DMS 273 treated with DMSO at 0.1 percent for 48 hours (cell line): ENCODE data around the gene CTDNEP1.
A peak's percentile ranks its signal among the peaks of the same experiment; 100 is the strongest.

Experiments
- DNase-seq: peaks from one replicate; lab custom pipeline; 2025; lab: John Stamatoyannopoulos, UW

The CTDNEP1 gene

GRCh38 chr17:7251661-7252175 lies at the start of gene CTDNEP1:
TSS of gene CTDNEP1 (minus strand) at chr17:7251734. CDS start at chr17:7251296, 438 bp downstream.
- DNase-seq: peak; percentile 88

- DNase-seq: peak; percentile 23
Observed at GRCh38 chr17:7296189-7296861, 44.8 kb upstream of the CTDNEP1 start.

GRCh38 chr17:7295230-7296180 lies 44.0 kb upstream of the CTDNEP1 start:
- no peak for DNase-seq

- DNase-seq: no peak
Observed at GRCh38 chr17:7294614-7295153, 43.1 kb upstream of the CTDNEP1 start, which contains the start of gene YBX2. TSS of gene YBX2 (minus strand) at chr17:7294639. CDS start at chr17:7294500, 139 bp downstream.

- no peak for DNase-seq
Observed at GRCh38 chr17:7293816-7294613, 42.5 kb upstream of the CTDNEP1 start.

- DNase-seq: no peak
Observed at GRCh38 chr17:7293159-7293558, 41.6 kb upstream of the CTDNEP1 start.

GRCh38 chr17:7292729-7293128 lies 41.2 kb upstream of the CTDNEP1 start:
- no peak for DNase-seq

- DNase-seq: no peak
Observed at GRCh38 chr17:7292194-7292593, 40.7 kb upstream of the CTDNEP1 start.

- no peak for DNase-seq
Observed at GRCh38 chr17:7290685-7291084, 39.2 kb upstream of the CTDNEP1 start.

GRCh38 chr17:7290166-7290565 lies 38.6 kb upstream of the CTDNEP1 start:
- DNase-seq: no peak

- DNase-seq: no peak
Observed at GRCh38 chr17:7289256-7290032, 37.9 kb upstream of the CTDNEP1 start.

- no peak for DNase-seq
Observed at GRCh38 chr17:7285679-7286078, 34.1 kb upstream of the CTDNEP1 start.

- no peak for DNase-seq
Observed at GRCh38 chr17:7284911-7285310, 33.4 kb upstream of the CTDNEP1 start.

GRCh38 chr17:7283471-7284216 lies 32.1 kb upstream of the CTDNEP1 start:
- DNase-seq: no peak

GRCh38 chr17:7282752-7283321 lies 31.3 kb upstream of the CTDNEP1 start:
- no peak for DNase-seq

GRCh38 chr17:7281953-7282751 lies 30.6 kb upstream of the CTDNEP1 start:
- no peak for DNase-seq

GRCh38 chr17:7281074-7281952 lies 29.8 kb upstream of the CTDNEP1 start, which contains the start of gene SLC2A4:
TSS of gene SLC2A4 (plus strand) at chr17:7281718. CDS start at chr17:7281935, 217 bp downstream.
- peak; percentile 78 for DNase-seq
